Astrocyte (in vitro differentiated cells and primary cell): ENCODE measurements around the gene HAUS3.

Source experiments
- CTCF ChIP-seq: IDR thresholded peaks from 2 replicates; pipeline ENCODE4 v1.5.1; 2011; ENCODE audit warnings: low read depth, mild to moderate bottlenecking, inconsistent platforms, low read length, moderate library complexity; ENCODE audit not compliant: insufficient read depth
- EZH2 ChIP-seq: IDR thresholded peaks from 2 replicates; pipeline ENCODE4 v1.6.1; 2012; ENCODE audit warnings: mild to moderate bottlenecking, low read length, inconsistent platforms; ENCODE audit not compliant: insufficient read depth

- TF ChIP-seq EZH2 (no peak), CTCF (no peak)
Measured at GRCh38 chr4:2268357-2269205, 26.7 kb upstream of the HAUS3 start.
